Ishikawa (cell line): Measurements from ENCODE around the gene SYNGR4.

ENCODE experiments used
- CEBPB ChIP-seq: IDR thresholded peaks from 2 replicates; pipeline ENCODE4 v1.6.1; 2012
- CREB1 ChIP-seq: IDR thresholded peaks from 2 replicates; pipeline ENCODE4 v1.6.1; 2012; ENCODE audit warnings: low read depth
- EP300 ChIP-seq: IDR thresholded peaks from 2 replicates; pipeline ENCODE4 v1.6.1; 2012; ENCODE audit warnings: borderline replicate concordance
- MAX ChIP-seq: IDR thresholded peaks from 2 replicates; pipeline ENCODE4 v1.6.1; 2012
- REST ChIP-seq: IDR thresholded peaks from 2 replicates; pipeline ENCODE4 v1.6.1; 2012; ENCODE audit warnings: low read depth, mild to moderate bottlenecking
- TAF1 ChIP-seq: IDR thresholded peaks from 2 replicates; pipeline ENCODE4 v1.6.1; 2012; ENCODE audit warnings: low read depth, mild to moderate bottlenecking
- TEAD4 ChIP-seq: IDR thresholded peaks from 2 replicates; pipeline ENCODE4 v1.6.1; 2012
- YY1 ChIP-seq: IDR thresholded peaks from 2 replicates; pipeline ENCODE4 v1.6.1; 2012; ENCODE audit warnings: low read depth

DNA sequence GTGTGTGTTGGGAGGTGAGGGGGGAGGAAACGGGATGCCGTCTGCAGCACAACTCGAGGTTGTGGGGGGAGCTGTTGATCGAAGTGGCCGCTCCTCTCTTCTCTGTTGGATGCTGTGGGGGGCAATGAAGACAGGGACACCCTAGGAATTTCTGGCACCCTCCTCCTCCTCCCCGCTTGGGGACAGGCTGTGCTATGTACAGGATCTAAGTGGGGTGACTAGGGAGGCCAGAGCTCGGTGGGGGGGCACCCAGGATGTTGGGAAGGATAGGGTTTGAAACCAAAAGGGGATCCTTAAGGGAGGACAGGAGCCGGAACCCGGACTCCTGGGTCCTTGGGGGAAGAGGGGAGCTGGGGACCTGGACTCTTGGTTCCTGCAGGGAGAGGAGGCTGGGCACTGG, 31.3 kb downstream of the SYNGR4 start:
- no peak for TF ChIP-seq CREB1
- no peak for TF ChIP-seq TEAD4
- no peak for TF ChIP-seq MAX
- no peak for TF ChIP-seq REST
- TF ChIP-seq TAF1, result no peak
- no peak for TF ChIP-seq YY1
- TF ChIP-seq CEBPB, result no peak
- TF ChIP-seq EP300, result no peak
